GM18909 (cell line): ENCODE results near the gene GNAO1.
"Not testable (repeated sequence)": the region's sequence is repeated elsewhere in the genome, so short reads cannot be mapped to it uniquely, and the experiment has no call there.

Experiments
- ATAC-seq: cut with Tn5 transposase; IDR thresholded peaks from one replicate; pipeline ENCODE4 v1.9.1; 2021; ENCODE audit warnings: mild to moderate bottlenecking; ENCODE audit not compliant: unreplicated experiment, poor library complexity

GNAO1 gene

GRCh38 chr16:56372013-56372634 lies 180.8 kb downstream of the GNAO1 start:
- ATAC-seq, result no peak

DNA sequence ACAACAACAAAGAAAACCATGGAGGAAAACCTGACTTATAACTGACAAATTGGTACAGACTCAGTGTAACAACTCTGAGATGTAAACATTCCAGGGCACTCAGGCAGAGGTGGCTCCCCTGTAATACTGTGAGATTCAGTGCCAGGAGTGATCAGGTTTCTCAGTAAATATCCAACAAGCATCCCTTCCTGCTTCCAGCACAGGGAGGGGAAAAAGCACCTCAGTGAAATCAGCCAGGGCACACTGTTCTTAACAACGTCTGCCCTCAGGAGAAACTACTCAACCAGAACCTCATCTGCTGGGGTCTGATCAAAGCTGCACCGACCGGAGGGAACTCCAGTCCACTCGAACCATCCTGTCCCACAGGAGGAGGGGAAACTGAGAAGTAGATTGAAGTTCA lies 181.7 kb downstream of the GNAO1 start:
- ATAC-seq, result no peak

DNA sequence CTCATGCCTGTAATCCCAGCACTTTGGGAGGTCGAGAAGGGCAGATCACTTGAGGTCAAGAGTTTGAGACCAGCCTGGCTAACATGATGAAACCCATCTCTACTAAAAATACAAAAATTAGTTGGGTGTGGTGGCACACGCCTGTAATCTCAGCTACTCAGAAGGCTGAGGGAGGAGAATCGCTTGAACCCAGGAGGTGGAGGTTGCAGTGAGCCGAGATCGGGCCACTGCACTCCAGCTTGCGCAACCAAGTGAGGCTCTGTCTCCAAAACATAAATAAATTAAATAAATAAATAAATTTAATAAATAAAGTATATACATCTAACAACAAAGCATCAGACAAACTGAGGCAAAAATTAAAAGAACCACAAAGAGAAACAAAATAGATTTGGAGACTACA lies 184.5 kb downstream of the GNAO1 start:
- not testable (repeated sequence) for ATAC-seq

- ATAC-seq, result not testable (repeated sequence)
These were observed 187.8 kb downstream of the GNAO1 start for GRCh38 chr16:56379044-56379443.

DNA sequence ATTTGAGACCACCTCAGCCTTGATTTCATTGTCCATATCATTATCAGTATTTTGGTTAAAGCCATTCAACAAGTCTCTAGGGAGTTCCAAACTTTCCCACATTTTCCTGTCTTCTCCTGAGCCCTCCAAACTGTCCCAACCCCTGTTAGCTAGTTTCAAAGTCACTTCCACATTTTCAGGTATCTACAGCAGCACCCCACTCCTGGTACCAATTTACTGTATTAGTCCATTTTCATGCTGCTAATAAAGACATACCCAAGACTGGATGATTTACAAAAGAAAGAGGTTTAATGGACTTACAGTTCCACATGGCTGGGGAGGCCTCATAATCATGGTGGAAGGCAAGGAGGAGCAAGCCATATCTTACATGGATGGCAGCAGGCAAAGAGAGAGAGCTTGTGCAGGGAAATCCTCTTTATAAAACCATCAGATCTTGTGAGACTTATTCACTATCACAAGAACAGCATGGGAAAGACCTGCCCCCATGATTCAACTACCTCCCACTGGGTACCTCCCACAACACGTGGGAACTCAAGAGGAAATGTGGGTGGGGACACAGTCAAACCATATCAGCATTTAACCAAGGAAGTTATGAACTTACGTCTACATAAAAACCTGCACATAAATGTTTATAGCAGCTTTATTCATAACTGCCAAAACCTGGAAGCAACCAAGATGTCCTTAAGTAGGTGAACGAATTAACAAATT lies 189.6 kb downstream of the GNAO1 start:
- not testable (repeated sequence) for ATAC-seq

GRCh38 chr16:56382459-56382858 lies 191.2 kb downstream of the GNAO1 start:
- ATAC-seq, result no peak

- ATAC-seq, result no peak
These were observed 191.6 kb downstream of the GNAO1 start for GRCh38 chr16:56382901-56383355.

DNA sequence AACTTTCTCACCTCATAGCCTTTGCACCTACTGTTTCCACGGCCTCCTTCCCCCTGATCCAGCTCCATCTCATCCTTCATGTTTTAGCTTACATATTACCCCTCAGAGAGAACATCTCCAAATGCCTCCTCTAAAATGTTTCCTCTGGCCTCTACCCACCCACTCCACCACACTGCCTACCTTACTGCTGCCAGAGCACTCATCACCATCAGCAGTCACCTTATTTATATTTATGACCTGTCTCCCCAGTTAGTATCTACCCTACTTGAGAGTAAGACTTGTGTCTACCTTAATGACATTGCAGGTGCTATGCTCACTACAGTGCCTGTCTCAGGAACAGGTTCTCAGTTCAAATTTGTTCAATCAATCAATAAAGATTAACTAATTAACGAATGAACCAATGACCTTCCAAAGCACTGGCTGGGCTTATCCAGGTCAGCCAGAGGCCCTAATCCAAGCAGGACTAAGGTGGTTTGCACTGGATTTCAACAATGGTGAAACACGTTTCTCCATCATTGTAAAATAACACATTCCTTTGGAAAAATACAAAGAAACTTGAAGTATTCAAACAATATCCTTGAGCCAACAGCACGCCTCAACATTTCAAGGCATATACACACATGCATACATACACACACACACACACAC lies 192.9 kb downstream of the GNAO1 start:
- no peak for ATAC-seq

DNA sequence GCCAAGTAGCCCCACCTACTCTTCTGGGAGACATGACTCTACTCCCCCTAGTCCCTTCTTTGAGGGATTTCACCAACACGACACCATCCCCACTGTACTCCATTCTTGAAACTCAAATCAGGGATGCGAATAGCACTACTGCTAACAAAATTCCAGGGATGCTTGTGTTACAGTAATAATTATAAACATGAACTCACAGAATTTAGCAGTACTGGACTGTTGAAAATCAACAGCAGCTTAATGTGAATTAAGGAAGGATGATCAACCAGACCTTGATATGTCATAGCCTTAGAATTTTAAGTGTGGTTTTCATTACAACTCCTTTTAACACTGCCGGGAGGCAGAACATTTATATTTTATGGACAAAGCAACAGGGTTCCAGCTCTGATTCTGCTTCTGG lies 196.1 kb downstream of the GNAO1 start:
- ATAC-seq, result no peak

DNA sequence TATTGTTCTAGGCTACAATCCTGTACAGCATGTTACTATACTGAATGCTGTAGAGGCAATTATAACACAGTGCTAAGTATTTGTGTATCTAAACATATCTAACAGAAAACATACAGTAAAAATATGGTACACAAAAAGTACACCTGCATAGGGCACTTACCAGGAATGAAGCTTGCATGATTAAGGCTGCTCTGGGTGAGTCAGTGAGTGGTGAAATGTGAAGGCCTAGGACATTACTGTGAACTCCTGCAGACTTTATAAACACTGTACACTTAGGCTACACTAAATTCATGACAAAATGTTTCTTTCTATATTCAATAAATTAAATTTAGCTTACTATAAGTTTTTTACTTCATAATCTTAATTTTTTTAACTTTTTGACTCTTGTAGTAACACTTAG lies 196.9 kb downstream of the GNAO1 start:
- ATAC-seq, result no peak

- no peak for ATAC-seq
These were observed 198.3 kb downstream of the GNAO1 start for GRCh38 chr16:56389554-56389953.

GRCh38 chr16:56396724-56397123 lies 205.4 kb downstream of the GNAO1 start:
- not testable (repeated sequence) for ATAC-seq

DNA sequence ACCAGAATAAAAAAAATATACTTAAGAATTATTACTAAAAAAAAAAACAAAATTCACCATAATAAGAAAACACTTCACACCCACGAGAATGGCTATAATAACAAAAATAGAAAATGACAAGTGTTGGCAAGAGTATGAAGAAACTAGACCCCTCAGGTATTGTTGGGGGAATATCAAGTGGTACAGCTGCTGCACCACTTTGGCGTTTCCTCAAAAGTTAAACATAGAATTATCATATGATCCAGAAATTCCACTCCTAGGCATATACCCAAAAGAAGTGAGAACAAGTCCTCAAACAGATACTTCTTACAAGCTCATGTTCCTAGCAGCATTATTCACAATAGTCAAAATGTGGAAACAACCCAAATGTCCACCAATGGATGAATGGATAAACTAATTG lies 207.8 kb downstream of the GNAO1 start:
- ATAC-seq, result no peak

- ATAC-seq, result no peak
These were observed 208.2 kb downstream of the GNAO1 start for GRCh38 chr16:56399486-56399885.

- no peak for ATAC-seq
These were observed 209.2 kb downstream of the GNAO1 start for GRCh38 chr16:56400458-56400857.

DNA sequence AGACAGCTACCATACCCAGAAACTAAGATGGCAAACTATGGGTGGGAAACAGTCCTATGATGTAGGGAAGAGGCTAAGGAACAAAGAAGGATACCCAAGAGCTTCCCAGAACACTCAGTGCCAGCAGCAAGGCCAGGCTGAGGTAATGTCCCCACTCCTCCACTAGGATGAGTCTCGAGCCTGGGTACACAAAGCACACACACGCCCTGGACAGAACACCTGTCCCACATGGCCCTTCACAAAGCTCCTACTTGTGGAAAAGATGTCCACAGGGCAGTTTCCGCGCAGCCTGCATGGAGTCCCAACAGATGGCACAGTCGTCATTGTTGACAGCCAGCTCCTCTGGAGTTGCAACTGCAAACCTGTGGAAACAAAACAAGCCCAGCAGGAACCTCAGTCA lies 210.2 kb downstream of the GNAO1 start:
- ATAC-seq, result no peak

DNA sequence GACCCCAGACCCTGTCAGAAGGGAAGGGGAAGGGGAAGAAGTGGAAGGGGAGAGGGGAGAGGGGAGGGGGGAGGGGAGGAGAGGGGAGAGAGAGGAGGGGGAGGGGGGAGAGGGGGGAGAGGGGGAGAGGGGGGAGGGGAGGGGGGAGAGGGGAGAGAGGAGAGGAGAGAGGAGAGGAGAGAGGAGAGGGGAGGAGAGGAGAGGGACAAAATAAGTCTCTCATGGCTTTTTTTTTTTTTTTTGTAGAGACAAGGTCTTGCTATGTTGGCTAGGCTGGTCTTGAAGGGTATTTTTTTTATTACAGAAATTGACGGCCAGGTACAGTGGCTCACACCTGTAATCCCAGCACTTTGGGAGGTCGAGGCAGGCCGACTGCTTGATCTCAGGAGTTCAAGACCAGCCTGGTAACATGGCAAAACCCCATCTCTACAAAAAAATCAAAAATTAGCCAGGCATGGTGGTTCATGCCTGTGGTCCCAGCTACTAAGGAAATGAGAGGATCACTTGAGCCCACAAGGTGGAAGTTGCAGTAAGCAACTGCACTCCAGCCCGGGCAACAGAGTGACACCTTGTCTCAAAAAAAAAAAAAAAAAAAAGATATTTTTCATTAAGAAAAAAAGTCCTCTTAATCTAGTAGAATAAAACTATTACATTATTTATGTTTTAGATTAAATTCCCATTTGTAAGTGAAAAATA lies 214.8 kb downstream of the GNAO1 start:
- no peak for ATAC-seq
